Omental fat pad (tissue), 4 donors: ENCODE data around the gene LEP. TPM values are rescaled to one million over a fixed set of nuclear protein-coding genes. Genes with fewer than 3 reads are reported as not detected.

Experiments used
- ATAC-seq: fragments of 150-250 bp; one replicate; pipeline ENCODE4 v1.9.1; 2016; ENCODE audit warnings: mild to moderate bottlenecking, moderate library complexity; ENCODE audit not compliant: low FRiP score
- DNase-seq: peaks from one replicate; pipeline ENCODE4 v3.0.0-alpha.2; 2019; ENCODE audit warnings: low spot score
- total RNA-seq, 4 donors: library from RNA; depleted of rRNA; stranded (reverse); fragments of >200 nt; gene quantifications; one replicate each; pipeline ENCODE4 v1.1.0, GENCODE V29; 2016
- TF ChIP-seq, protein P1 (sequence below), 3 donors: fragments of 450-650 bp; IDR thresholded peaks; one replicate each; pipeline ENCODE4 v1.5.1; 2016 to 2017; ENCODE audit warnings: antibody characterized with exemption in 3 of 3, mild to moderate bottlenecking in 3 of 3, moderate library complexity in 2 of 3

Gene LEP
- total RNA-seq, 4 donors from 2014 or later, result 12.3 to 715 (median 292) TPM

DNA sequence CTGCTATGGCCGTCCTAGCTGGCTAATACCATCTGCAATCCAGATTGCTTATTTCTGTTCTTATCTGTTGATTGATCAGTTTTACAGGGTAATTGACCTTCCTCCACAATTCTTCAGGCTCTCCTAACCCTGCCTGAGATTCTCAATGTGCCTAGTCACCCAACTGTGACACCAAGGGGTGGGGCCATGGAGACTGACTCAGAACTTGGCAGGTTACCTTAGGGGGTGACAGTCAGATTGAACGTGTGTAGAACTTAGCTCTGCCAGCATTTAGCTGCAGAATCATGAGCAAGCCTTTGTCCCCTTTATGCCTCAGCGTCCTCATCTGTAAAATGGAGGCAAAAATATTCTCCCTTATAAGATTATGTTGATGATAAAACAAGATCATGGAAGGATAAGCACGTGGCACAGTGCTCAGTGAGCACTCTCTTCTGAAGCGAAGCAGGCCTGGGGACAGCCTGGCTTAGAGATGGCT lies 19.1 kb upstream of the LEP start:
- TF ChIP-seq, protein P1, sequence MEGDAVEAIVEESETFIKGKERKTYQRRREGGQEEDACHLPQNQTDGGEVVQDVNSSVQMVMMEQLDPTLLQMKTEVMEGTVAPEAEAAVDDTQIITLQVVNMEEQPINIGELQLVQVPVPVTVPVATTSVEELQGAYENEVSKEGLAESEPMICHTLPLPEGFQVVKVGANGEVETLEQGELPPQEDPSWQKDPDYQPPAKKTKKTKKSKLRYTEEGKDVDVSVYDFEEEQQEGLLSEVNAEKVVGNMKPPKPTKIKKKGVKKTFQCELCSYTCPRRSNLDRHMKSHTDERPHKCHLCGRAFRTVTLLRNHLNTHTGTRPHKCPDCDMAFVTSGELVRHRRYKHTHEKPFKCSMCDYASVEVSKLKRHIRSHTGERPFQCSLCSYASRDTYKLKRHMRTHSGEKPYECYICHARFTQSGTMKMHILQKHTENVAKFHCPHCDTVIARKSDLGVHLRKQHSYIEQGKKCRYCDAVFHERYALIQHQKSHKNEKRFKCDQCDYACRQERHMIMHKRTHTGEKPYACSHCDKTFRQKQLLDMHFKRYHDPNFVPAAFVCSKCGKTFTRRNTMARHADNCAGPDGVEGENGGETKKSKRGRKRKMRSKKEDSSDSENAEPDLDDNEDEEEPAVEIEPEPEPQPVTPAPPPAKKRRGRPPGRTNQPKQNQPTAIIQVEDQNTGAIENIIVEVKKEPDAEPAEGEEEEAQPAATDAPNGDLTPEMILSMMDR (IDR thresholded peaks at IDR 0.05), result no peak
- no peak for DNase-seq
- ATAC-seq, result no peak

DNA sequence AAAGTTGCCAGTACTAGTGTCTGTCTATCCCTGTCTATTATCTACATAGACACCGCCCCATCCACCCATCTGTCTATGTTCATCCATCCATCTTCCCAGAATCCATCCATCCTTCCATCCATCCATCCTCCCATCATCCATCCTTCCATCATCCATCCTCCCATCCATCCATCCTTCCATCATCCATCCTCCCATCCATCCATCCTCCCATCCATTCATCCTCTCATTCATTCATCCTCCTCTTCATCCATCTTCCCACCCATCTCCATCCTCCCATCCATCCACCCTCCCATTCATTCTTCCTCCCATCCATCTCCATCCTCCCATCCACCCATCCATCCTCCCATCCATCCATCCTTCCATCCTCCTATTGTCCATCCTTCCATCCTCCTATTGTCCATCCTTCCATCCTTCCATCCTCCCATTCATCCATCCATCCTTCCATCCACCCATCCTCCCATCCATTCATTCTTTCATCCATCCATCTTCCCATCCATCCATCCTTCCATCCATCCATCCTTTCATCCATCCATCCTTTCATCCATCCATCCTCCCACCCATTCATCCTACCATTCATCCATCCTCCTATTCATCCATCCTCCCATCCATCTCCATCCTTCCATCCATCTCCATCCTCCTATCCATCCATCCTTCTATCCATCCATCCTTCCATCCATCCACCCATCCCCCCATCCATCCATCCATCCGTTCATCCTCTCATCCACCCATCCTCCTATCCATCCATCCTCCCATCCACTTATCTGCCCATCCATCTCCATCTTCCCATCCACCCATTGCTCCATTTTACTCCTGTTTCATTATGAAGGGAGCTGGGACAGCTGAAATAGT lies 14.7 kb upstream of the LEP start:
- ATAC-seq (no peak), DNase-seq (no peak)
- TF ChIP-seq, protein P1 (IDR thresholded peaks at IDR 0.05), result no peak

GRCh38 chr7:128227271-128227670 lies 13.8 kb upstream of the LEP start:
- no peak for ATAC-seq
- no peak for DNase-seq
- TF ChIP-seq, protein P1 (IDR thresholded peaks at IDR 0.05), result no peak

DNA sequence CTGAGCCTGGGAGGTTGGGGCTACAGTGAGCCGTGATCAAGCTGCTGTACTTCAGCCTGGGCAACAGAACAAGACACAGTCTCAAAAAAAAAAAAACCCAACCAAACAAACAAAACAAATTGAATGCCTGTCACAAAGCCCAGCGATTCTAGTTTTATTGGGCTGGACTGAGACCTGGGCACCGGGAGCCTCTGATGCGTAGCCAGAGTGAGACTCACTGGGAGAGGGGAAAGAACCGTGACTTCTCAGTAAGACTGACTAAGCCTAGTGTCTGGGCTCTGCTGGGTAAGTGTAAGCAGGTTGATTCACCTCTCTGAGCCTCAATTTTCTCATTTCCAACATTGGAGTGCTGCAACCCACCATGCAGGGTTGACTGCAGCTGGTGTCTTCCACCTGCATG lies 10.1 kb upstream of the LEP start:
- ATAC-seq (no peak), DNase-seq (no peak)
- TF ChIP-seq, protein P1 (IDR thresholded peaks at IDR 0.05), result no peak

- TF ChIP-seq, protein P1 (IDR thresholded peaks at IDR 0.05), result no peak
- no peak for ATAC-seq
- DNase-seq, result no peak
These were observed 9.4 kb upstream of the LEP start for GRCh38 chr7:128231677-128232076.

GRCh38 chr7:128233471-128233870 lies 7.6 kb upstream of the LEP start:
- ATAC-seq (no peak), DNase-seq (no peak)
- TF ChIP-seq, protein P1 (IDR thresholded peaks at IDR 0.05), result no peak

- no peak for ATAC-seq
- no peak for DNase-seq
- TF ChIP-seq, protein P1 (IDR thresholded peaks at IDR 0.05), result no peak
These were observed 6.5 kb upstream of the LEP start for GRCh38 chr7:128234476-128235026.
